AG10803 (cell line): ENCODE measurements around the gene TMEM86A.

ENCODE experiments used
- DNase-seq: peaks from one replicate; pipeline ENCODE4 v3.0.0; 2010; ENCODE audit warnings: low read depth
- H3K4me3 ChIP-seq: 2 replicates; pipeline ENCODE4 v1.5.1; 2011; ENCODE audit warnings: mild to moderate bottlenecking, low read length, control low read depth
- CTCF ChIP-seq: conservative IDR thresholded peaks from 2 replicates; pipeline ENCODE4 v1.5.1; 2011; ENCODE audit warnings: mild to moderate bottlenecking, low read length, control low read depth, inconsistent platforms

Gene TMEM86A

DNA sequence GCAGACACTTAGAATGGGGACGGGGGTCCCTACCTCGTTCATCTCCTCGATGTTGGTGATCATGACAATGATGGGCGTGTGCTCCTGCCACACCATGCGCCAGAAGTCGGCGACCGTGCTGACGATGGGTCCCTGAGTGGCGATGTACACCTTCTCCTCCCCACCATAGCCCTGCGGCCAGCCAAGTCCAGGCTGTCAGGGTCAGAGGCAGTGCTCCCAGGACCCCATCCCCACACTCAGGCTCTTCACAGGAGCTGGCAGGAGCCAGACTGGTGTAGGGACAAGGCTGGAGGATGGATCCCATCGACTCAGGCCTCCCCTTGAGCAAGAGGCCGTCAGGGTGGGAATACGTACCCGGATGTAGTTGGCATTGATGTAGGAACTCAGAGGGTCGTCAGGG is 34.6 kb downstream of the TMEM86A start:
- DNase-seq: no peak
- no peak for TF ChIP-seq CTCF
- H3K4me3 ChIP-seq: no peak overlapping the region

GRCh38 chr11:18736590-18737148 is 38.1 kb downstream of the TMEM86A start:
- TF ChIP-seq CTCF: no peak
- no peak for DNase-seq
- no peak overlapping the region for H3K4me3 ChIP-seq

DNA sequence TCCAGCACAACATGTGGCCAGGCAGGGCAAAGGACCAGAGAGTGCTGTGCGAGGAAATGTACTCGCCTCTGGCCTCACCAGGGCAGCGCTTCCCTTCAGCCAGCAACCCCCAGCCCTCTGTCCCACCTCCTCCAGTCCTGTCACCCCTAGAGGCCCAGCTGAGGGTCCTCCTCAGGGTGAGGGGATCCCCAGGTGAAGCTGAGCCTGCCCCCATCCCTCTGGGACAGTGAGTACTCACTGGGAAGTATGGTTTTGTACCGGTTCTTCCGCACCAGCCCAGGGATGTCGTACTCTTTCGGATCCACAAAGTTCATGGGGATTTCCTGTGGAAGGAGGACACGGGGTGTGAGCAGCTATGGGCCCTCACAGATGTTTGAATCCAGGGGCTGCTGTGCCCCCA is 39.1 kb downstream of the TMEM86A start:
- no peak for TF ChIP-seq CTCF
- DNase-seq: no peak
- H3K4me3 ChIP-seq: no peak overlapping the region

GRCh38 chr11:18739685-18740084 is 41.1 kb downstream of the TMEM86A start:
- no peak overlapping the region for H3K4me3 ChIP-seq
- no peak for TF ChIP-seq CTCF
- DNase-seq: no peak

- H3K4me3 ChIP-seq: no peak overlapping the region
- no peak for DNase-seq
- no peak for TF ChIP-seq CTCF
Measured at GRCh38 chr11:18741783-18742182, 43.2 kb downstream of the TMEM86A start.

DNA sequence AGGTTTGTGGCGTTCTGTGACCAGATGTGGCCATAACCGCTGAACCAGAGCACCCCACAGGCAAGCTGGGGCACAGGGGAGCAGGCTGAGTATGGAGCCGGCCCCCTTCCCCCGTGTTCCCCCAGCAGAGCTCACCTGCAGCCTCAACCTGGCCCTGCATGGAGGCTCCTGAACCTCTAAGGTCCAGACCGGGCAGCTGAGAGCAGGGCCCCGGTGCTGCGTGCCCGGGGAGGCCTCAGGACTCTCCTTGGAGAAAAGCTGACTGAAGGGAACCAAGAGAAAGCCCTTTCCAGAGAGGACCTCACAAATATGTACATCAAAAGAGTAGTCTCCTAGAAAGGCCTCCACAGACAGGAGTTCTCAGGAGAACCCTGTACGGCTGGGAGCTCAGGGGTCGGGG is 44.8 kb downstream of the TMEM86A start:
- DNase-seq: no peak
- TF ChIP-seq CTCF: no peak
- H3K4me3 ChIP-seq: no peak overlapping the region

DNA sequence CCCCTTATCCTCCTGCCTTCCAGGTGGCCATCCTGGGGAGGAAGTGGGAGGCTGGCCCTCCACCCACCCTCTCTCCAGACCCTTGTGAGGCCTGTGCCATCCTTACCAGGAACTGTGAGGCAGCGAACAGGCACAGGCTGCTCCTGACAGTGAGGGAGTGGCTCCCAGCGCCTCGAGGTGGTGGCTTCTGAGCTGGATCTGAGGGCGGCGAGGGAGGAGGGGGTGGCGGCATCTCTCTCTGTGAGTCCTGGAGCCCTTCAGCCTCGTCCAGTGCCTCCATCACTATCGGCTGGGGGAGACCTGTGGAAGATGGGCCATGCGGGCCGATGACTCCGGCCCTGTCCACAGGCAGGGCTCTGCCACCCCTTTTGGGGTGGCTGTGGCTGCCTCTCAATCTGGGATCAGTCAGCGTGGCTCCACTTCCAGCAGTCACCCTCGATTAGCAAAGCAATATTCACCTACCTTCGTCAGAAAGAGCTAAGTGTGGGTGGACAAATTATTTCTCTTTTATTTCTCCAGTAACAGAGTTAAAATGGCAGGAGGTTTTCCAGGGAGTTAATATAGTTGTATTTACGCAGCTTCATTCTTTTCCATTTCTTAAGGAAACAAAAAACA is 45.4 kb downstream of the TMEM86A start:
- DNase-seq: no peak
- no peak for TF ChIP-seq CTCF
- H3K4me3 ChIP-seq: no peak overlapping the region
